Subcutaneous adipose tissue (tissue), 4 donors: ENCODE data around the gene CARD9. TPM values are rescaled to one million over a fixed set of nuclear protein-coding genes. Genes with fewer than 3 reads are reported as not detected.

ENCODE experiments used
- CTCF ChIP-seq: fragments of 450-650 bp; IDR thresholded peaks from one replicate; pipeline ENCODE4 v1.5.1; 2016; ENCODE audit warnings: low read depth, mild to moderate bottlenecking, control low read depth, antibody characterized with exemption, moderate library complexity
- total RNA-seq, 4 donors: library from RNA; depleted of rRNA; stranded (reverse); fragments of >200 nt; gene quantifications; one replicate each; pipeline ENCODE4 v1.1.0, GENCODE V29; 2016

Gene CARD9
- total RNA-seq, 4 donors from 2014 or later = 0.75 to 6.5 (median 3.3) TPM

DNA sequence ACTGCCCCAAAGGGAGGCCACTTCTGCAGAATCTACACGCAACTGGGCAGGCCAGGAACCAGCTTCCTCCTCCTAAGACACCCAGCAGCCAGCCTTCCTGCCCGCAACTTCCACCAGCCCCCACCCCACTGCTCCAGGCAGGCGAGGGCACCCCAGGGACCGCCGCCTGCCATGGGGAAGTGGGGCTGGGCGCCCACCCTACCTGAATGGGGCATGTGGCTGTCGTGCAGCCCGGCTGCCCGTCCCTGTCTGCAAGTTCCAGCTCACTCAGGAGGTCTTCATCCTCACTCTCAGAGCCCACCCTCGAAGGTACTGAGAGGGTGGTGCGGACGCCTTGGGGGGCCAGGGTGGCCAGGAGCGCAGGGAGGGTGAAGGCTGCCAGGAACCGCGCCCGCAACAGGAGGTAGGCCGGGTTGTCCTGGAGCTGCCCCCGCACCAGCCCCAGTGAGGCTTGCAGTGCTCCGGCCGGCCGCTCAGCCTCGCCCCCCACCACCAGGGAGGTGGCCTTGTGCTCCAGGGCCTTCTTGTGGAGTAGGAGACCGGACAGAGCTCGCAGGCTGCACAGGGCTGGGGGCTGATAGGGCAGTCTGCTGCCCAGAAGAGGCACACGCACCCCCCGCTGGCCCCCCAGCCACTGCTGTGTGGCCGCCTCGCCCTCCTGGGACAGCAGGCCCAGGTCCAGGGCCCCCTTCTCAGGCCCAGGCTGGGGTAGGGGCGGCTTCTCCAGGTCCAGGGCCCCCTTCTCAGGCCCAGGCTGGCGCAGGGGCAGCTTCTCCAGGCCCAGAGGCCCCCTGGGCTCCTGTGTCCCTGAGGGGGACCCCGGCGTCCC is 4.1 kb upstream of the CARD9 start:
- no peak for TF ChIP-seq CTCF

DNA sequence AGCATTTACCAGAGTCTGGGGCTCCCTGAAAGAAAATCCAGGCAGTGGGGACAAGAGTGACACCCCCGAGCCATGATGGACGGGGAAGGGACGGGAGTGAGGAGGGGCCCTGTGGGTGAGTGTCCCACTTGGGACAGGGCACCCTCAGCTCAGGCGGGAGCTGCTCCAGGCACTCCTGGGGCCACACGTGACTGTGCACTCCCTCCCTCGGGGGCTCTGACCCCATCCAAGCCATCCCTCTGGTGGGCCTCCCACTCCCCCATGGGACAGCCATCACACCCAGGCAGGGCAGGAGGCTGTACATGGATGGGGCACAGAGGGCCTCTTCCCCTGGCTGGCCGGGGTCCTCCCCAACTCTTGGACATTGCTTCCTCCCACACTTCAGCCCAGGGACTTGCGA is 3.0 kb upstream of the CARD9 start:
- no peak for TF ChIP-seq CTCF

DNA sequence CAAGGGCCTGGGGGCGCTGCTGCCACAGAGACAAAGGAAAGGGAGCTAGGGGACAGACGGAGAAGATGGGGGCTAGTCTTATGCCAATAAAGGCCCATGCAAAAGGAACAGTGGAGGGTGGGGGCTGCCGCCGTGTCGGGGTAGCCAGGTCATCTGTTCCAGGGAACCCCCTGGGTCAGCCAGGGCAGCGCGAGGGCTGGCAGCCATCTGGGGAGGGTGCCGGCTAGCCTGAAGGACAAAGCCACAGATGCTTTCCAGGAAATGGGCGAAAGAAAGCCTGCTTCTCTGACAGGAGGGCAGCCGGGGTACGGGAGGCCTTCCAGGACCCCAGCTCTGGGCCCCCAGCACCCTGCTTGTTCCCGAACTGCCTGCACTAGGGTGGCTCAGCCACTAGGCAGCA is 1.6 kb upstream of the CARD9 start:
- TF ChIP-seq CTCF = no peak

GRCh38 chr9:136374183-136374575 is 710 bp upstream of the CARD9 start:
- TF ChIP-seq CTCF = no peak

- no peak for TF ChIP-seq CTCF
These were observed 739 bp downstream of the CARD9 start for GRCh38 chr9:136372561-136373299.

DNA sequence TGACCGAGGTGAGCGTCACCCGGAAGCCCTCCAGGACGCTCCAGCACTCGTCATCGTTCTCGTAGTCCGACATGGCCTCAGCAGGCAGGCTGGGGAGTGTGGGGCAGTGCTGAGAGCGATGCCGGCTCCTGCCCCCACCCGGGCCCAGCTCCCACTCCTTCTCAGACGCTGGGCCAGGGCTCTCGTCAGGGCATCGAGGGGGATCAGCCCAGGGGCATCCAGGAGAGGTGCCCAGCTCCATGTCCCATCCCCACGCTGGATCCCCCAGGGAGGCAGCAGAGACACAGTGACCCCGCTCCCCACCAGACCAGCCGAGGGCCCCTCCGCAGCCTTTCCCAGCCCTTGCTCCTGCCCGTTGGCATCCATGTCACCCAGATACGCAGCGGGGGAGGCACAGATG is 1.5 kb downstream of the CARD9 start:
- TF ChIP-seq CTCF = no peak

GRCh38 chr9:136371533-136371880 is 2.0 kb downstream of the CARD9 start:
- no peak for TF ChIP-seq CTCF
